Stimulated activated naive CD8-positive, alpha-beta T cell treated with anti-CD3 and anti-CD28 coated beads, Interleukin-15, amount 100 ng/mL, for 72 hours (primary cell): ENCODE measurements around the gene ACR.

Experiments
- ATAC-seq: fragments of 150-1000 bp; cut with Tn5 transposase; 2 replicates; pipeline ENCODE4 v1.10.0; 2021; ENCODE audit warnings: mild to moderate bottlenecking, moderate library complexity
- DNase-seq, 2 donors: peaks; one replicate each; pipeline ENCODE4 v3.0.0; 2021 to 2022
- H3K27ac Mint-ChIP-seq, 2 donors: one replicate each; pipeline ENCODE4 v1.8.0; 2022; ENCODE audit warnings: mild to moderate bottlenecking in 2 of 2, mixed read lengths in 2 of 2, moderate library complexity in 2 of 2
- H3K27me3 Mint-ChIP-seq: one replicate; pipeline ENCODE4 v1.8.0; 2022; ENCODE audit warnings: mixed read lengths
- H3K4me1 Mint-ChIP-seq: one replicate; pipeline ENCODE4 v1.8.0; 2022; ENCODE audit warnings: mild to moderate bottlenecking, mixed read lengths
- H3K4me3 Mint-ChIP-seq, 2 donors: one replicate each; pipeline ENCODE4 v1.8.0; 2022; ENCODE audit warnings: mild to moderate bottlenecking in 2 of 2, mixed read lengths in 2 of 2, moderate library complexity in 1 of 2
- H3K9me3 Mint-ChIP-seq, 2 donors: one replicate each; pipeline ENCODE4 v1.8.0; 2022; ENCODE audit warnings: mixed read lengths in 2 of 2

The ACR gene

DNA sequence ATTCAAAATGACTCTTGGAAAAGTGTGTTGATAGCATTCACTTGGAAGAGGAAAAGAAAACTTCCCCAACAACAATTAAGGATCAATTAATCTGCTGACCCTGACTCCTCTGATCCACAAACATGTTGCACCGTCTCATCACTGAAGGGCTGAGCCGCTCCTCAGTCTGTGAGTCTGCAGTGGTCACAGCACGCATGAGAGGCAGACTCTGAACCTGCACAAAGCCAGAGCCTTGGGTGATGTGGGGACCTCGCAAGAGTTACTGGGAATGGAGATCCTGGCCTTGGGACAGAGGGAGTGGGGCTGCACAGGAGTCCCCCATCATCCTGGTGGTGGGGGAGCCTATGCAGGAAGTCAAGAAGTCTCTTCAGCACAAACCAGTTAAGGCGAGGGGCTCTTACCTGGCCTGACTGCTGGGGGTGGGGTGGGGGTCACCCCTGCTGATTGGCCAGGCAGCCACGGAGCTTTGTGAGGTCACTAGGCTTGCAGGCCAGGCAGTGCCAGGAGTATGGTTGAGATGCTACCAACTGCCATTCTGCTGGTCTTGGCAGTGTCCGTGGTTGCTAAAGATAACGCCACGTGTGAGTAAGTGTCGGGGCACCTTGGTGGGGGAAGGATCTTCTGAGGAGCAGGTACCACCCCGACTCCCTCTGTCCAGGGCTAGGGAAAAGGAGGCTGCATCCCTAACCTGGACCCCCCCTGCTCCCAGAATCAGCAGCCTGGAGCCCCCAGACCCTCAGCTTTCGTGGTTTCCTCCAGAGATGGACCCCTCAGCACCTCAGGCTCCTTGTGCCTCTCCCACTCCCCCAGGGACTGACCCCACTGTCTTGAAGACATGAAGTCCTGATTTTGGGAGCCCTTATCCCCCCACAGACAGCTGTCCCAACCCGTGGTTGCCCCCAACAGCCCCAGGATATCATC, at the start of gene ACR:
ACR (plus strand) TSS at position 477 of the 921 bp plus-strand sequence; CDS start at position 509, 32 bp downstream.
- no peak for DNase-seq

DNA sequence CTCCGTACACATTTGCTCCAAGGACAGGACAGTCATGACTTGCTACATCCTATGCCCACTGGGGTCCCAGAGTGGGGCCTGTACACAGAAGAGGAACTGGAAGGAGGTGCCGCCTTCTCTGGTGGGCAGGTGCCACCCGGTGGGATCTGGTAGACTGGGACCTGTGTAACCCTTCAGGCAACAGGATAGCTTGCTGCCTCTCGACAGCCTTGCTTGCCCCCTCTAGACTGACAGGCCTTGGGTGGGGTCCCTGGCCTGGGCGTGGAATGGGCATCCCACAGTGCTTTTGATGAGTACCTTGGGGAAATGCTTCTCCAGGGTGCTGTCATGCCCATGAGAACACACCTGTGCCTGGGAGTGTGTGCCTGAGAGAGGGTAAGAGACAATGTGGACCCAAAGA, 49.6 kb upstream of the ACR start:
- H3K4me3 Mint-ChIP-seq: no peak overlapping the region
- no peak for DNase-seq
- H3K9me3 Mint-ChIP-seq: no peaks in the 10 kb centered on the region
- no peaks in the 10 kb centered on the region for H3K27me3 Mint-ChIP-seq
- ATAC-seq: no peak
- no peak overlapping the region for H3K27ac Mint-ChIP-seq
- no peaks in the 10 kb centered on the region for H3K4me1 Mint-ChIP-seq

More for the DNA sequence above, at the start of gene ACR:
- no peak within 1 kb of the TSS for H3K4me3 Mint-ChIP-seq
- no peaks in the 10 kb centered on the region for H3K4me1 Mint-ChIP-seq
- no peak for ATAC-seq
- H3K27ac Mint-ChIP-seq: peak within 1 kb of the TSS in 1 of 2 donors; percentile 61
- no peaks in the 10 kb centered on the region for H3K27me3 Mint-ChIP-seq
- no peaks in the 10 kb centered on the region for H3K9me3 Mint-ChIP-seq

DNA sequence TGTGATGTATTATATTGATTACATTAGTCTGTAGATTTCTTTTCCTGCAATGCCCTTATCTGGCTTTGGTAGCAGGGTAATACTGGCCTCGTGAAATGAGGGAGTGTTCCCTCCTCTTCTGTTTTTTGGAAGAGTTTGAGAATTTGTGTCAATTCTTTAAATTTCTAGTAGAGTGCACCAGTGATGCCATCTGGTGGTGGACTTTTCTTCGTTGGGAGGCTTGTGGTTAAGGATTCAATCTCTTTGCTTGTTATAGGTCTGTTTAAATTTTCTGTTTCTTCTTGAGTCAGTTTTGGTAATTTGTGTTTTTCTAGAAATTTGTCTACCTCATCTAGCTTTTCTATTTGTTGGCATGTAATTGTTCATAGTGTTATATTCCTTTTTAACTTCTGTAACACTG, 46.5 kb upstream of the ACR start:
- ATAC-seq: no peak

DNA sequence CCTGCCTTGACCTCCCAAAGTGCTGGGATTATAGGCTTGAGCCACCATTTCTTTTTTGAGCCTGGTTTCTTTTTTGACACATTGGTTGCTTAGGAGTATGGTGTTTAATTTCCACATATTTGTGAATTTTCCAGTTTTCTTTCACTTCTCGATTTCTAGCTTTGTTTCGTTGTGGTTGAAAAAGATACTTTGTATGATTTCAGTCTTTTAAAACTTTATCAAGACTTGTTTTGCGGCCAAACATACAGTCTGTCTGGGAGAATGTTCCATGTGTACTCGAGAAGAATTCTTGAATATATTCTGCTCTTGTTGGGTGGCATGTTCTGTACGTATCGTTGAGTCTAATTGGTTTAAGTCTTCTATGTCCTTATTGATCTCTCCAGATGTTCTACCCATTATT, 44.5 kb upstream of the ACR start:
- Mint-ChIP-seq H3K4me3 (no peak overlapping the region), H3K27me3 (no peaks in the 10 kb centered on the region), H3K4me1 (no peaks in the 10 kb centered on the region), H3K9me3 (no peaks in the 10 kb centered on the region), H3K27ac (no peak overlapping the region)
- DNase-seq: no peak
- no peak for ATAC-seq

More for the DNA sequence above, 46.5 kb upstream of the ACR start:
- Mint-ChIP-seq H3K27me3 (no peaks in the 10 kb centered on the region), H3K4me3 (no peak overlapping the region), H3K9me3 (no peaks in the 10 kb centered on the region), H3K27ac (no peak overlapping the region), H3K4me1 (no peaks in the 10 kb centered on the region)
- DNase-seq: peak in 1 of 2 donors; percentile 28

DNA sequence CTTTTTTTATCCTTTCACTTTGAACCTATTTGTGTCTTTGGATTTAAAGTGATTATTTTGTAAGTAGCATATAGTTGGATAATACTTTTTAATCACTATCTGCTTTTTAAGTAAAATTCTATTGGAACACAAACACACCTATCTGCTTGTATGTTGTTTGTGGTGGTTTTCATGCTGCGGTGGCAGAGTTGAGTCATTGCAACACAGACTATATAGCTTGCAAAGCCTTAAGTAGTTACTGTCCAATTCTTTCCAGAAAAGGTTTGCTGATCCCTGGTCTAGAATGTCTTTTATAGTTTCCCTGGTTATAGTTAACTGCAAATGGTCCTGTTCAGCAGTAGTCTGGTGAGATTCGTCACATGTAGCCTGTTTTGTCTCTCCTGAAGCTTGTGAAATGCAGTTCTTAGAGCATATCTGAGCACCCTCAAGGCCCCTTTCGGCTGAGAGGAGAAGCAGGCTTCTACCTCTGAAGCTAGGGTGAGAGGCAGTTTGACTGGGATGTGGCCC, 43.9 kb upstream of the ACR start:
- Mint-ChIP-seq H3K9me3 (no peaks in the 10 kb centered on the region), H3K27ac (no peak overlapping the region), H3K4me1 (peaks cover 4% of the 10 kb centered on the region), H3K4me3 (no peak overlapping the region), H3K27me3 (no peaks in the 10 kb centered on the region)
- no peak for ATAC-seq
- DNase-seq: no peak

DNA sequence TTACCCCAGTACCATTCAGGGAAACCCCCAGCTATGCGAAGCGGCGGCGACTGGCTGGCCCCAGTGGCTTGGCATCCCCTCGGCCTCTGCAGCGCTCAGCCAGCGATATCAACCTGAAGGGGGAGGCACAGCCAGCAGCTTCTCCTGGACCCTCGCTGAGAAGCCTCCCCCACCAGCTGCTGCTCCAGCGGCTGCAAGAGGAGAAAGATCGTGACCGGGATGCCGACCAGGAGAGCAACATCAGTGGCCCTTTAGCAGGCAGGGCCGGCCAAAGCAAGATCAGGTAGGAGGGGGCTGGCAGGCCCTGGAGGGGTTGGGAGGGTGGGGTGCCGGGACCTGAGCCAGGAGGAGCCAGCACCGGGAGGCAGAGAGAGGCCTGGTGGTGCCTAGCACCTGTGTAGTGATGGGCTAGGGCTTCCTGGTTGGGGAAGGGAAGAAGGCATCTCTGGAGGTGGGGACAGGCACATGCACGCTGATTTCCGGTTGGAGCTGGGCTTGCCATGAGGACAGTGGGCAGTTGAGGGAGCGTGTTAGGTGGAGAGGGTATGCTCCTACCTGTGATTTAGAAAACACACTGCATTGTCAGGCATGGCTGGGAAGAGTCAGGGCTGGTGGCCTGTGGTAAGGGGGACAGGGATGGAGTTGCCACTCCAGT, 43.1 kb upstream of the ACR start:
- no peak for ATAC-seq
- no peaks in the 10 kb centered on the region for H3K9me3 Mint-ChIP-seq
- DNase-seq: no peak
- H3K27ac Mint-ChIP-seq: no peak overlapping the region
- peaks cover 5% of the 10 kb centered on the region for H3K4me1 Mint-ChIP-seq
- H3K27me3 Mint-ChIP-seq: no peaks in the 10 kb centered on the region
- H3K4me3 Mint-ChIP-seq: no peak overlapping the region

DNA sequence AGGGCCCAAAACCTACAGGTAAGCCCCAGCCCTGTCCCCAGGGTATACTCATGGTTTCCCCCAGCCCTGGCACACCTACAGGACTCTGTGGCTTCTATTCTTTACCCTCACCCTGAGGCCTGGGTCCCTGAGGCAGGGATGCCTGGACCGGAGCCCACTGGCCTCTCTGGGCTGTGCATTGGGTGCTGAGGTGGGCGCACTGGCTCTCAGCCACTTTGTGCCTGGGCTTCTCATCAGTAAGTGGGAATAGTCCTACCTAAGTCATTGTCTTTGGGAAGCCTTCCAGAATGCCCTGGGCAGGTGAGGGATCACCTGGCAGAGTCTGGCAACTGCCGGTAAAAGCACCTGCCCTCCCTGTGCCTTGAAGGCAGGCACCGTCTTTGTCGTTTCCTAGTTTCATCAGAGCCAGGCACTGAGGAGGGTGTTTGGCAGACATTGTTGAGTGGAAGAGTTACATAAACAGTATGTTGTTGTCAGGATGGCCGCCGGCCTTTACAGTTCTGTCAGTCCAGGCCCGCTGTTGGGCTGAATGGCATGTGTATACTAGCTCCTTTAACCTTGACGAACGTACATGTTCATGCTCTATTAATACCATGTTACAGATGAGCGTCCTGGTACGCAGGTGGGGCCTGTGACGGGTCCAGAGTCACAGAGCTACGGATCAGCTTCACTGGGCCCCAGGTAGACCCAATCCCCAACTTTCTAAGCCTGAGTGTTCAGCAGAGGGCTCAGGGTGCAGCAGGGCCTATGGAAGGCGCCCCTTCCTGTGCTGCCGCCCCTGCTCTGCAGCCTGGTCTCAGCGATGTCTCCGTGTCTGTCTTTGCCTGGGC, 42.4 kb upstream of the ACR start:
- no peaks in the 10 kb centered on the region for H3K27me3 Mint-ChIP-seq

DNA sequence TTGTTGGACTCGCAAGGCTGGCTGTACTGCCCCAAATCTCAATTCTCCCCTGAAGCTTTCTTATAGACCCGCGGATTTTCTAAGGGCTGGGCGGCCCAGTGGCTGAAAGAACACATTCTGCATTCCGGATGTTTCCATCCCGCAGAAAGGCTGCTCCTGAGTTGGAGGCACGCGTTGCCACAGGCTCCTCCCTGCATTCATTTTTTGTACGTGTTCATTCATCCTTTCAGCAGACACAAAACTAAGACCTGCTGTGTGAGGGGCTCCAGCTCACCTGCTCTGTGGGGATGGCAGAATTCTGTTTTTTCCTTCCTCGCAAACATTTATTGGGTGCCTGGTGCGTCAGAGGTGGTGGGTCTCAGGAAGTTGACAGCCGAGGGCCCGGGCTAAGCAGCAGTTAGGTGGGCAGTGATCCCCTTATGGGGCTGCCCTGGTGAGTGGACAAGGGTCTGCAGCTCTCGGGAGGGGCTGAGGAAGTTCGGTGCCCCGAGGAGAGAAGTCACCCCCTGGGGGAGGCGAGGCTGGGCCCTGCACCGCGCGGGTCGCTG, 41.7 kb upstream of the ACR start:
- peaks cover 5% of the 10 kb centered on the region for H3K4me1 Mint-ChIP-seq
- no peak for ATAC-seq
- H3K27me3 Mint-ChIP-seq: no peaks in the 10 kb centered on the region
- no peak overlapping the region for H3K4me3 Mint-ChIP-seq
- no peaks in the 10 kb centered on the region for H3K9me3 Mint-ChIP-seq
- H3K27ac Mint-ChIP-seq: no peak overlapping the region
- no peak for DNase-seq

More for the DNA sequence above, 42.4 kb upstream of the ACR start:
- DNase-seq (no peak), ATAC-seq (no peak)
- Mint-ChIP-seq H3K9me3 (no peaks in the 10 kb centered on the region), H3K4me1 (peaks cover 5% of the 10 kb centered on the region), H3K27ac (no peak overlapping the region), H3K4me3 (no peak overlapping the region)

DNA sequence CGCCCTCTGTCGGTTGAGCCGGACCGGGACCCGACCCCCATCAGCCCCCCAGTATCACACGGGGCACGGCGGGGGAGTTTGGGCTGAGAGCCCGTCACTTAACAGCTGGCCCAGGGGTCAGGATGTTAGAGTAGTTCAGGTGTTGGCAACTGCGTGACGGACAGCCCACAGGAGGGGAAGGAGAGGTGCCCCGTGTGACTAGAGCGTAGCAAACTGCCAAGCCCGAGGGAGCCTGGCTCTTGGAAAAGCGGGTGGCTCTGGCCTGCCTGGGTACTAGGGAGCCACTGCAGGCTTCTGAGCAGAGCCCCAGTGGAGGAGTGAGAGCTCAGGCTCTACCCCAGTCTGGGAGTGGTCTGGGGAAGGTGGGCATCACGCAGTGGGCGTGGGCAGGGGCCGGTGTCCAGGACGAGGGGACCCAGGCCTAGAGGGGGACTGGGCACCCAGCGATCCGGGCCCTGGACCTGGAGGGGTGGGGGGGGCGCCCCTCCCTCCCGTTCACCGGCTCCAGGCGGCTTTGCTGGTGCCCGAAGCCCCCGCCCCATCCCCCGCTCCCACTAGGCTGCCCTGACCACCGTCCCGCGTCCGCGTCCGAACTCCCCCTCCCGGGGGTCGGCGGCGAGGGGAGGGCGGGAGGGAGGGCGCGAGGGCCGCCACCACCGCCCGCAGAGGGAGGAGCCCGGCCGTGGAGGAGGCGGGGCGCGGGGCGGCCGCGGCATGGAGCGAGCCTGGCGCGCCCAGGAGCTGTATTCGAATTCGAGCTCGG, 41.0 kb upstream of the ACR start:
- H3K4me3 Mint-ChIP-seq: no peak overlapping the region
- H3K4me1 Mint-ChIP-seq: peaks cover 9% of the 10 kb centered on the region
- H3K9me3 Mint-ChIP-seq: no peaks in the 10 kb centered on the region
- no peak overlapping the region for H3K27ac Mint-ChIP-seq
- no peaks in the 10 kb centered on the region for H3K27me3 Mint-ChIP-seq
- peak; percentile 44 for ATAC-seq
- DNase-seq: no peak

DNA sequence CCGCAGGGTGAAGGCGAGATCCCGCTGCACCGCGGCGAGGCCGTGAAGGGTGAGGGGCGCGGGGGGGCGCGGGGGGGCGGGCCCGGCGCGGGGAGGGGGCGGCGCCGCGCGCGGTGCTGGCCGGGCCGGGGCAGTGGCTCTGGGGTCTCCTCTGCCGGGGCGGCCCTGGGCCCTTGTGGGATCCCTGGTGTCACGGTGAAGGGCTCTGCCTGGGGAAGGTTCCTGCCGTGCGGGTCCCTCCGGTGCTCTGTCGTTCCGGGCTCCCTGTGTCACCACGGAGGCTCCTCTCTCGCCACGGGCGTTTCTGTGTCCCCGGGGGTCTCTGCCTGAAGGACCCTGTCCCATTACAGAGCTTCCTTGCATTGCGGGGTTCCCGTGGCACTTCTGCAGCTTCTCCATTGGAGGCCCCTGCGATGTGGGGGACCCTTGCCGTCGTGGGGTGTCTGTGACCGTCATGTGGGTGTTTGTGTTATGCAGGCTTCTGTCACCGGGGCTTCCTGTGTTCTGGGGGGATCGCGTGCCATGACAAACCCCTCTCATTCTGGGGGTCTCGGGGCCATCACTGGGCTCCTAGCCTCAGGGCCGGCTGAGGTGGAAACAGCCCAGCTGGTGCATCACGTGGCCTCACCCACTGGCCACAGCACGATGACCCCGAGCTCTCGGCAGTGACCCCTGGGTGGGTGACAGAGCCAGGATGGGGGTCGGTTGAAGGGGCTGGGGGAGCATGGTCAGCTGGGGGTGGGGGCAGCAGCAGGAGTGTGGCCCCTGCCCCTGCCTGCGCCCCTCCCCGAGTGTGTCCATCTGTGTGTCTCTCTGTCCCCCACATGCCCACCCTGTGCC, 40.1 kb upstream of the ACR start:
- ATAC-seq (peak; percentile 41), DNase-seq (no peak)
- H3K27ac Mint-ChIP-seq: no peak overlapping the region
- H3K4me1 Mint-ChIP-seq: peaks cover 18% of the 10 kb centered on the region
- H3K4me3 Mint-ChIP-seq: no peak overlapping the region
- H3K27me3 Mint-ChIP-seq: no peaks in the 10 kb centered on the region
- H3K9me3 Mint-ChIP-seq: no peaks in the 10 kb centered on the region

DNA sequence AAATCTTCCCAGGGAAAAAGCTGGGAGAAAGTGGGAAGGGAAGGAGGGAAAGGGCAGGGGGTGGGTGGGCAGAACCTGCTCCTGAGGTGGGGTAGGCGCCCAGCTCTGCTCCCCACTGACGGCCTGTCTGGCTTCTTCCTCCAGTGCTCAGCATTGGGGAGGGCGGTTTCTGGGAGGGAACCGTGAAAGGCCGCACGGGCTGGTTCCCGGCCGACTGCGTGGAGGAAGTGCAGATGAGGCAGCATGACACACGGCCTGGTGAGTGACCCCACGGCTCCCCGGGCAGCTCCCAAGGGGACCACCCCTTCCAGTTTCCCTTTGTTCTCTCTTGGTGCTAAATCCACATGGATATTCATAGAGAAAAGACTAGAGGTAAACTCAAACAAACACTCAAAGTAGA, 39.5 kb upstream of the ACR start:
- DNase-seq: no peak
- H3K9me3 Mint-ChIP-seq: no peaks in the 10 kb centered on the region
- H3K4me3 Mint-ChIP-seq: no peak overlapping the region
- H3K4me1 Mint-ChIP-seq: peaks cover 20% of the 10 kb centered on the region
- no peaks in the 10 kb centered on the region for H3K27me3 Mint-ChIP-seq
- no peak overlapping the region for H3K27ac Mint-ChIP-seq
- ATAC-seq: no peak

DNA sequence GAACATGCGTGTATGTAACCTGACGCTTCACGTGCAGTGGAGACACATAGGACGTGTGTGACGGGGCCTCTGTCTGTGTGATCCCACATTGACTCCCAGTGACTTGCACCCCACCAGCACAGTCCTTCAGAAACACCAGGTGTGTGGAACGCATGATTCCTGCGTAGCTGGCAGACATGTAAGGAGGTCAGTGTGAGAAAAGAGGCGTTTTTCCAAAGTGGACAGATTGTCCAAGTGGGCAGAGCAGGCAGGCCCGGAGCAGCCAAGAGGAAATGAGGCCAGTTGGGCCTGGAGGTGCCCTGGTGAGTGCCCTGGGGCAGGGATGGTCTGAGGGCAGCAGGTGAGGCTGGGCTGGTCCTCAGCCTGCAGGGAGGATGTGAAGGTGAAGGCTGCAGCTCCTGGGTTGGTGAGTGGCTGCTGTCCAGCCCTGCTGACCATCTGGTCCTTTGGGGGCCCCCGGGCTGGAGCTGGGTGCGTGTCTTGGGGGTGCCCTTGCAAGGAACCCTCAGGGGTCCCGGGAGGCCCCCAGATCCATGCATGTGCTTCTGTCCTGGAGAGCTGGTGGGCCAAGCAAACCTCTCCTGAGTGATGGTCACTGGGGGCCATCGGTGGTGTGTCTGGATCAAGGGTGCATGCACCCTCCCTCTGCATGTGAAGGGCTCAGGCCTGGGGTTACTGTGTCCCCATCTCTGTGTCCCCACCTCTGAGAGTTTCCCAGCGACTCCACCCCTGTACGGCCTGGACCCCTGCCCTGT, 38.8 kb upstream of the ACR start:
- no peak overlapping the region for H3K4me3 Mint-ChIP-seq
- ATAC-seq (no peak), DNase-seq (no peak)
- peak overlapping the region in 1 of 2 donors; percentile 9 for H3K27ac Mint-ChIP-seq
- H3K9me3 Mint-ChIP-seq: no peaks in the 10 kb centered on the region
- no peaks in the 10 kb centered on the region for H3K27me3 Mint-ChIP-seq
- peaks cover 20% of the 10 kb centered on the region for H3K4me1 Mint-ChIP-seq

DNA sequence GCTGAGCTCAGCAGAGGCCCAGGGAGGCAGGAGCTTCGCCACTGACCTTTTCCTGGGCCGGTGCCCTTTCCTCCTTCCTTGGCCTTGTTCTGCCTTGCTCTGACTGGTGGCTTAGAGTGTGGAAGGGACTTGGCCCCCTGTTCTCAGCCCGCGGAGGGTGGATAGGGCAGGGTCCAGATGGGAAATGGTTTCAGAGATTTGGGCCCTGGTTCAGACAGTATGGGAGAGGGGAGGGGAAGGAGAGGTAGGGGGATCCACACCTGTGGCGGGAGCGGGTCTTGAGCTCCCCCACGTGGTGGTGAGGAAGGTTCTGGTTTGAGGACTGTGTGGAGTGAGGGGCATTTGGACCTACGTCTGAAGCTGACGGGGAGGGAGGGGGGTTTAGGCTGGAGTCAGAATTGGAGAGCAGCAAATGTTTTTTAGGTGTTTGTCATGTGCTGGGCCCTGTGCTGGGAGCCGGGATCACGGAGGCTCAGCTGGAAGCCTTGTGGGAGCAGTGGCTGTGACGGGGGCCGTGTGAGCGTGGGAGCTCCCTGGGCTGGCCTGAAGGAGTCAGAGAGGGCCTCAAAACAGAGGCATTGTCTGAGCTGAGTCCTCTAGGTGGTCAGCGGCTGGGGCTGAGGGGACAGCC, 38.1 kb upstream of the ACR start:
- Mint-ChIP-seq H3K4me3 (no peak overlapping the region), H3K27me3 (no peaks in the 10 kb centered on the region), H3K9me3 (no peaks in the 10 kb centered on the region), H3K4me1 (peaks cover 20% of the 10 kb centered on the region), H3K27ac (no peak overlapping the region)
- DNase-seq (no peak), ATAC-seq (no peak)
